Cardiac fibroblast (primary cell): ENCODE measurements around the gene SMARCD1.
"Not testable (repeated sequence)": the region's sequence is repeated elsewhere in the genome, so short reads cannot be mapped to it uniquely, and the experiment has no call there.

Experiments used
- DNase-seq, 2 donors: peaks; one replicate each; pipeline versions ENCODE4 v3.0.0 to v3.0.0-alpha.2; 2010; ENCODE audit warnings: low read depth in 2 of 2
- H3K4me3 ChIP-seq, 2 donors: replicated peaks in 1 of 2; 1 replicate in 1 of 2; 2 replicates in 1 of 2; pipeline ENCODE4 v1.5.1; 2011; ENCODE audit warnings: low read depth in 2 of 2, low read length in 2 of 2, mild to moderate bottlenecking in 2 of 2, moderate library complexity in 1 of 2
- CTCF ChIP-seq: IDR thresholded peaks from one replicate; pipeline ENCODE4 v1.5.1; 2011; ENCODE audit warnings: low read depth, mild to moderate bottlenecking, low read length, inconsistent platforms

SMARCD1 gene

GRCh38 chr12:50123203-50123602 lies 38.1 kb downstream of the SMARCD1 start:
- no peak for TF ChIP-seq CTCF
- no peak overlapping the region for H3K4me3 ChIP-seq
- DNase-seq = no peak

GRCh38 chr12:50127546-50127945 lies 42.4 kb downstream of the SMARCD1 start:
- TF ChIP-seq CTCF = no peak
- DNase-seq = peak in 1 of 2 donors; percentile 10
- no peak overlapping the region for H3K4me3 ChIP-seq

- TF ChIP-seq CTCF = no peak
- H3K4me3 ChIP-seq = no peak overlapping the region
- DNase-seq = peak in 1 of 2 donors; percentile 19
These were observed 44.1 kb downstream of the SMARCD1 start for GRCh38 chr12:50129290-50129689.

GRCh38 chr12:50132505-50133135 lies 47.5 kb downstream of the SMARCD1 start:
- DNase-seq = peak in 1 of 2 donors; percentile 78
- TF ChIP-seq CTCF = peak; percentile 52
- H3K4me3 ChIP-seq = no peak overlapping the region

- DNase-seq = no peak
- TF ChIP-seq CTCF = no peak
- no peak overlapping the region for H3K4me3 ChIP-seq
These were observed 57.9 kb downstream of the SMARCD1 start for GRCh38 chr12:50142993-50143392.

GRCh38 chr12:50145439-50145838 lies 60.3 kb downstream of the SMARCD1 start:
- TF ChIP-seq CTCF = no peak
- DNase-seq = no peak

GRCh38 chr12:50147281-50147680 lies 62.1 kb downstream of the SMARCD1 start:
- DNase-seq = no peak
- no peak overlapping the region for H3K4me3 ChIP-seq
- TF ChIP-seq CTCF = no peak

More at GRCh38 chr12:50145439-50145838, 60.3 kb downstream of the SMARCD1 start:
- H3K4me3 ChIP-seq = no peak overlapping the region

GRCh38 chr12:50148011-50148410 lies 62.9 kb downstream of the SMARCD1 start:
- DNase-seq, H3K4me3 ChIP-seq: not testable (repeated sequence)
